Suppressor macrophage treated with lipopolysaccharide for 4 hours (primary cell): Measurements from ENCODE around the gene CAMTA1.

Experiments
- DNase-seq: peaks from one replicate; pipeline ENCODE4 v3.0.0-alpha.2; 2020

CAMTA1 gene

DNA sequence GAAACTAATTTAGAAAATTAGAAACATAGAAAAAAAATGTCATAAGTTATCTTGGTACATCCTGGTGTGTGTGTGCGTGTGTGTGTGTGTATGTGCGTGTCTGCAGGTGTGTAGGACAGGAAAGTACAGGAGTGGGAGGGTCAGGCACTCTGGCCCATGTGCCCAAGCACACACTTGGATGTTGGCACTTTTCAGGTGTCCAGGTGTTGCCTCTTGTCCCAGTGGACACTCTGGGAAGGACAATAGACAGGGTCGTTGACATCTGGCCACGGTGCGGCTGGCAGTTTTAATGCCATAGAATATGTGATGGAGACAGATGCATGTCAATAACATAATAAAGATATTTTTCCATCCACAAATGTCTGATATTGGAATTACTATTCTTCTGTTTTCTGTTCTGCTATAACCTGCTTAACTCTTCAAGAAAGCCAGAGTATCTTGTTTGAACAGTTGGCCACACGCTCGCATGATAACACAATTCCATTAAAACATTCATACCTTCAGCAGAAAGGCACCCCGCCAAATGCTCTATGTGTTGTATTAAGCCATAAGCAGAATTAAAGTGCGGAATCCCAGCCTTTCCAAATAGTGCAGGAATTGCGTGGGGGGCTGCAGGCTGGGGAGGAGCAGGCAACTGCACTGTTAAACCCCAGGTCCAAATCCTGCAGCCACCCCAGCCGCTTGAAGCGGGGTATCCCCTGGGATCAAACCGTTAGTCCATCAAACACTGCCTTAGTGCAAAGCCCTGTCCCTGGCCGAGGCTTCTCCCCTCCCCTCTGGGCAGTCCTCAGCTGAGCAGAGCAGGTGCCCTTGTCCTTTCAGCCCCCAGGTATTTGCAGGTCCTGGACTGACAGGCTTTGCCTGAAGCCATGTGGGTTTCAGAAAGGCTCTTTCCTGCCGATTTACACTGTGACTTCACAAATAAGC, 390.0 kb downstream of the CAMTA1 start:
- no peak for DNase-seq

DNA sequence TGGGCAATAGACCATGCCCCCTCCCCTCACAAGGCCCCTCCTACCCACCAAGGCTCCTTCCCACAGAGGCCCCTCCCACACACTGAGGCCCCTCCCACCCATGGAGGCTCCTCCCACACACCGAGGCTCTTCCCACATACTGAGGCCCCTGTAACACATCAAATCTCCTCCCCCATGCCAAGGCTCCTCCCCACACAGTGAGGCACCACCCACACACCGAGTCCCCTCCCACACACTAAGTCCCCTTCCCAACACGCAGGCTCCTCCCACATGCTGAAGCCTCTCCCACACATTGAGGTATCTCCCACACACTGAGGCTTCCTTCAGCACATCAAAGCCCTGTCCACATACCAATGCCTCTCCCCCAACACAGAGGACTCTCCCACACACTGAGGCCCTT, 391.8 kb downstream of the CAMTA1 start:
- DNase-seq = no peak

DNA sequence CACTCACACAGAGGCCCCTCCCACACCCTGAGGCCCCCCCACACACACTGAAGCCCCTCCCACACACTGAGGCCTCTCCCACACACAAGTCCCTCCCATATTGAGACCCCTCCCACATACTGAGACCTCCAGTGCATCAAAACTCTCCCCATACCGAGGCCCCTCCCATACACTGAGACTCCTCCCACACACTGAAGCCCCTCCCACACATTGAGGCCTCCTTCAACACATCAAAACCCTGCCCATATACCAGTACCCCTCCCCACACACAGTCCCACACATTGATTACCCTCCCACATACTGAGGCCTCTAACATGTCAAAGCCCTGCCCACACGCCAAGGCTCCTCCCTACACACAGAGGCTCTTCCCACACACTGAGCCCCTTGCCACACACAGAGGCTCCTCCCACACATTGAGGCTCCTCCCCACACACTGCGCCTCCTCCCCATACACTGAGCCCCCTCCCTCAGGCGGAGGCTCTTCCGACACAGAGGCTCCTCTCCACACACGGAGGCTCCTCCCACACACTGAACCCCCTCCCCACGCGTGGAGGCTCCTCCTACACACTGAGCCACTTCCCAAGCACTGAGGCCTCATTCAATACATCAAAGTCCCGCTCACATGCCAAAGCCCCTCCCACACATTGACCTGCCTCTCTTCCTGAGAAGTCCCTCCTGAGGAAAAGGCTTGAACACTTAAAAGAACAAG, 392.3 kb downstream of the CAMTA1 start:
- no peak for DNase-seq

DNA sequence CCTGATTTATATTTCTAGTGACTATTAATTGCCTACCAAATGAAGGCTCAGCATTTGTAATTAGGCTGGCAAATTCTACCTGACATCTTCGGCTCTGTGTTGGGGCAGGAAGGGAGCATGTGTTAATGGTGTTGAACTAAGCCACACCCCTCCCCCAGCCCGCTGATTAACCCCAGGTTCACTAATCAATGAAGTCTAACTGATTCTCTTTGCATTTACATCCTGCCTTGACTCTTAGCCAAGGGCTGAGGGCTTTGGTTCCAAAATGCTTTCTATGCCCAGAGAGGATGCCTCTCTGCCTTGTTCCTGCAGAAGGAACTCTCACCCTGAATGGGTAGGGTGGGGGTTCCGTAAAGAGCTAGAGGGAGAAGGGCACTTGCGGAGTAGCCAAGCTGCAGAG, 393.1 kb downstream of the CAMTA1 start:
- DNase-seq = no peak

DNA sequence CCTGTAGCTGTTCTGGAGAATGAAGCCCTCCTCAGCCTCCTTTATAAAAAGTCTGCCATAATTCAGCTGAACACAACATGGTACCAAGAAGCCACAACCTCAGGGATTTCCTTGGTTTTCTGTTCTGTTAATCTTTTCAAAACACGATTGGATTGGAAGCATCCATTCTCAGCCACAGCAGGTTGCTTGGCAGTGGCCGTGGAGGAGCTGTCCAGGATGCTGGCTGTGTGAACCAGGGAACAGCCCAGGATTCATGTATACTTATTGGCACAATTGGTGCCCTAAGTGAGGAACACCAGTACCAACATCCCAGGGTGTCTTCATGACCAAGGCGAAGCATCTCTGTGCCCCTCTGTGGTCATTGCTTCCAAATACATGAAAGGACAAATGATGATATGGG, 393.5 kb downstream of the CAMTA1 start:
- no peak for DNase-seq

DNA sequence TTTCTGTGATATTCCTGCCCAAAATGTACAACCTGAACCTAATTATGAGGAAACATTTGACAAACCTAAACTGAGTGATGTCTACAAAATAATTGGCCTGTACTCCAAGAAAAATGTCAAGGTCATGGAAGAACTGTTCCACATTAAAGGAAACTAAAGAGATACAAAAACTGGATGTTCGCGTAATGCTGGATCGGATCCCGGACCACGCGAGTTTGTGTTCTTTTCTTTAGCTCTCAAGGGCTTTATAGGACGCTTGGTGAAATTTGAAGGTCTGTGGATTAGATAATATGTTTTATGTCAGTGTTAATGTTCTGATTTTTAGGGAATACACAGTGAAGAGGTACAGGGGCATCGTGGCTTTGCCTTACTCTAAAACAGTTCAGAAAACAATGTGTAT, 400.5 kb downstream of the CAMTA1 start:
- DNase-seq = no peak

DNA sequence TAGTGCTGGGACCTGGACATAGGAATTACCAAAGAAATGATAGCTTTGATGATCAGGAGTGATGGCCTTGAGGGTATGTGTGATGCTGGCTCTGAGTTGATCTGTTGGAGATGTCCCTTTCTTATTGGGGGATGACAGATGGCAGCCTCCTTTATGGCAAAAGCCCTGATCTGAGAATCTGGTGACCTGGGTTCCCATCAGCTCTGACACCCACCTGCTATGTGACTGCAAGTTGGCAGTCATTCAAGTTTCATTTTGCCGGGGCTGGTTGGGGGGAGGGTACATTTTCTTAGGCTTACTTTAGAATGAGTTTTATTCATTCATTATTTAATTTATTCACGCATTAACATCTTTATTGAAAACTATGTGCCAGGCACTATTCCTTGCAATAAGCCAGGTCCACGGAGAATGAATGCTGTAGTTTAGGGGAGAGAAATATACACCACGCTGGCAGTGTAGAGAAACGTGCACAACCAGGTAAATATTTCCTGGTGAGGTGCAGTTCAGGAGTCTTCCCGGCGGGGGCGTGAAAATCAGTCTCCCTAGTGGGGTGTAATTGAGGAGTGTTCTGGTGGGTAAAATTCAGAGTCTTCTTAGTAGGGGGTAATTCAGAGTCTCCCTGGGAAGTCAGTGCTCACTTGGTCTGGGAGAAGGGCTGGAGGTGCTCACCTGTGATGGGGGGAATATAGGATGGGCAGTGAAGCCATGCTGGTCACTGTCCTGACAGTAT, 401.3 kb downstream of the CAMTA1 start:
- no peak for DNase-seq

DNA sequence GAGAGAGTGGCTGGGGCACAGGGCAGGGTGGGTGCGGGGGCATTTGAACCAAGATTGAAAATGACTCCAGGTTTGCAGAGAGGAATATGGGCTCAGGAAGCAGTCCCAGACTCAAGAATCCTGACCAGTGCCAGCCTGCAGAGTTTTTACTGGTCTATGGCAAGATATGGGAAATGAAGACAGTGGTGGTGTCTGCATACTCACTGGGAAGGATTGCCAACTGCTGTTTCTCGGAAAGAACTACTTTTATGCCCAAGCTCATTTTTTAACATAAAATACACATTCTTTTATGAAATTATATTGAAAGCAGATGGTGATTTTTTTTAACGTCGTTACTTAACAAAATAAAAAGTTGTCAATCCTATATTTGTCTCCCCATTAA, 401.8 kb downstream of the CAMTA1 start:
- no peak for DNase-seq

DNA sequence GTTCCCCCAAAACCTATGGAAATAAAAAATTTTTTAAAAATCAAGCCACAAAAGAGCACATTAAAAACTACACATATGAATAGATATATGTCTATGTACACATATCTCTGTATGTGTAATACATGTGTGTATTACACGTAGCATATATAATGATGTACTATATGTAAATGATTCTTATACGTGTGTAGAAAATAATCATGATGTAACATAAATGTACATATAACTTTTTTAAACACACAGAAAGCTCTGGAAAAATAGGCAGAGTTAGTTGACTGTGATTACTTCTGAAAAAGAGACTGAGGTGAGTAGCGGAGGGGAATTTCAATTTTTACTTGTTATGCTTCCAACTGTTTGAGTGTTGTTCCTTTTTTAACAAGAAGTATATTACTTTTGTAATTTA, 405.0 kb downstream of the CAMTA1 start:
- DNase-seq = no peak

DNA sequence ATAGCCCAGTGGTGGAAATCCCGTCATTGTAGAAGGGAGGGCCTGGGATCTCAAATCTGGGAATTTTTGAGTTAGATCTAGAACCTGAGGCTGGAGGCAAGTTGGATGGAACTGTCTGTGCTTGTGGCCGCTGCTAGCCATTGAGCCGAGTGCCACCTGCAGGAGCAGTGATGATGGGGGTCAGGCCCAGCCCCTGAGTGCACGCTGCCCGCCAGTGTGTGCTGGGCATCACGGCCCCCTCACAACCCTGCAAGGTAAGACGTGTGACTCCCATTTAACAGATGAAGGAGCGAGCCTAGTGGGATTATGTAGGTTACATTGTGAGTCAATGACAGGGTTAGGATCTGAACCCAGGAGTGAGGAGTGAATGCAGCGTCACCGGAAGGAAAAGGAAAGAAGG, 407.2 kb downstream of the CAMTA1 start:
- no peak for DNase-seq

DNA sequence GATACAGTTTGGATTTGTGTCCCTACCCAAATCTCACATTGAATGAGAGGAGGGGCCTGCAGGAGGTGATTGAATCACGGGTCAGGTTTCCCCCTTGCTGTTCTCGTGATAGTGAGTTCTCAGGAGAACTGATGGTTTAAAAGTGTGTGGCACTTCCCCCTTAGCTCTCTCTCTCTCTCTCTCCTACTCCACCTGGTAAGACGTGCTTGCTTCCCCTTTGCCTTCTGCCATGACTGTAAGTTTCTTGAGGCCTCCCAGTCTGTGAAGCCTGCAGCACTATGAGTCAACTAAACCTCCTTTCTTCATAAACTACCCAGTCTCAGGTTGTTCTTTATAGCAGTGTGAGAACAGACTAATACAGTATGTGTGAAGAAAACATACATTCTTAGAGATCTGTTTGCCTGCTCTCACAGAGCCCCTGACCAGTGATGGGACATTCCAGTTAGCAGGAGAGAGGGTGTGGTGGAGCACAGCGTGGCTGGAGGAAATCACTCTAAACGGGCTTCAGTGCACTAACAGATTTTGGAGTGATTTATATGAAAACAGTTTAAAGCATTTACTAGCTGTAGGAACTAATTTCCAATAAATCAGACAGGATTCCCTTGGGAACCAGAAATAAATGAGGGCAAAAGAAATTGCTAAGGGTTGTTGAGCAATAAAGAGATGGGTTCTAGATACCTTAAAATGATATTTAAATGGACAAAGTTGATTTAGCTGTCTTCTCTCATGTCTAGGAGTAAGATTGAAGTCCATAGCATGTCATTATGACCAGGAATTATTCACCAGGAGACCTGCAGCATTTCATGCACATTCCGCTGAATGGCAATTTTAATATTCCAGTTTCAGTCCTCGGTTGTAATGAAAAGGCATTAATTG, 411.0 kb downstream of the CAMTA1 start:
- no peak for DNase-seq

DNA sequence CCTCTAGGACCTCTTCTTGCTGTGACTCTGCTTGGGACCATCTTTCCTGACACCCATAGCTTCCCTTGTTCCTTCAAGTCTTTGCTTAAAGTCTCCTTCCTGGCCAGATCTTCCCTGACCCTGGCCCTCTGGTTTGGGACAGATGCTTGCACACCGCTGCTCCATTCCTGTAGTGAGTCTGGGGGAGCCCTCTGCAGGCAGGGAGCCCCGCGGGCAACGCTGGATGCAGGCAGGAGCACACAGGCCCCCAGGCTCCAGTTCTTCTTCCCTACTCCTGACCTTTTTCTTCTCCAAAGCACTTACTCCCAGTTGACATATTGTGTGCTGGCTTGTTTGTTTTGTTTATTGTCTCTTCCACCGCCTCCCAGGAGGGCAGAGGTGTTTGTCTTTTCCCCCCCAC, 413.4 kb downstream of the CAMTA1 start:
- no peak for DNase-seq

DNA sequence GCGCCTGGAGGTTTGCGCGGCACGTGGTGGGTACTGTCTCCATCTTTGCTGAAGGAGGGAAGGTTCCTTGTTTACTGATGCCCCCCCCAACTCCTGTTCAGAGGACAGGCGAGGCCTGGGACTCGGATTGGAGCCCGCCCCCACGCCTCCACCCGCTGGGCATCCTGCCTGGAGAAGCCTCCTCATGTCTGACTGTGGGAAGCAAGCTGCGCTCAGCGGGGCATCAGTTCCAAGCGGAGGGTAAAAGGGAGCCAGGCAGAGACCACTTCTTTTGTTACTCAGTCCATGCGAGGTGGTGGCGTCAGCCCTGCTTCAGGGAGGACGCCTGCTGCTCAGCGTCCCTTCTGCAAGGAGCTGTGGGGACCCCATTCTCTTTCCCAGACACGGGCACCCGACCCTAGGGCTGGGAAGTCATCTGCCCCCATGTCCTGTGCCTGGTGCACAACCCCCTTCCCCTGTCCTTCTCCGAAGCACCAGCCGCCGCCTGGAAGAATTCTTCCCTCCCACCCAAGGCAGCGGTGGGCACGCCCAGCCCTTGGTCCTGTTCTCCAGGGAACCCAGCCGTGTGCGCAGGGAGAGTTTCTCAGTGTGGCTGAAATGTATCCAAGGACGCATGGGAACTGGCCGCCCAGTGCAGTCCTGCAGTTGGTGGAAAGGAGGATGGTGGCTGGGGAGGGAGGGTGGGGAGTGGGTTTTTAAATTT, 414.0 kb downstream of the CAMTA1 start:
- no peak for DNase-seq

DNA sequence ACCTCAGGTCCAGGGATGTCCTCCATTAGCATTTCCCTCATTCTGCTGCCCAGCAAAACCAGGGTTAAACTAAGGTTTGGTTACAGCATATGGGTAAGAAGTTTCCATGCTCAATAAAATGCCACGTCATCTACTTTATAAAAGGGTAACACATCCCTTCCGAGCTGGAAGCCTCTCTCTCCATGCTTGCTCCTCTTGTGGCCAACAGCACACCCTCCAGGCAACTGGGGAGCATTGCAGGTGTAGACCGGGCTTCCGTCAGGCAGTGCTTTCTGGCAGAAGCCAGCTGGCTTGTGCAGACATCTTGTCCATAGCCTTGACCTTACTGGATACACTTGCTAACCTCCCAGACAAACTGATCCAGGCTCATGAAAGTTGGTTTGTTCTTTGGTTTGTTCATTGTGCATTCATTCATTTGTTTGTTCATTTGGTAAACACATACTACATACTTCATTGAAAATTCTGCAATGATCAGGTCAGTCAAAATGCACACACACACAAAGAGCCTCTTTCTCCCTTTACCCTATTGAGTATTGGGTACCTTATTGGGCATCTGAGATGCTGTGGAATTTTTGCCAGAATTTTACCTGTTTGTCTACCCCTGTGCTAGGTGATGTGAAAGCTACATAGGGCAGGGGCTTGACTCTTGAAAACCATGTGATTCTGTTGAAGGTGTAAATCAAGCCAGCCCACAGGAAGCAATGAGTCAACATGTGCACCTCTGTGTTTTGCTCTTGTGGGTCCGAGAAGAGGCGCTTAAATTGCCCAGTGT, 422.8 kb downstream of the CAMTA1 start:
- DNase-seq = peak; percentile 46

DNA sequence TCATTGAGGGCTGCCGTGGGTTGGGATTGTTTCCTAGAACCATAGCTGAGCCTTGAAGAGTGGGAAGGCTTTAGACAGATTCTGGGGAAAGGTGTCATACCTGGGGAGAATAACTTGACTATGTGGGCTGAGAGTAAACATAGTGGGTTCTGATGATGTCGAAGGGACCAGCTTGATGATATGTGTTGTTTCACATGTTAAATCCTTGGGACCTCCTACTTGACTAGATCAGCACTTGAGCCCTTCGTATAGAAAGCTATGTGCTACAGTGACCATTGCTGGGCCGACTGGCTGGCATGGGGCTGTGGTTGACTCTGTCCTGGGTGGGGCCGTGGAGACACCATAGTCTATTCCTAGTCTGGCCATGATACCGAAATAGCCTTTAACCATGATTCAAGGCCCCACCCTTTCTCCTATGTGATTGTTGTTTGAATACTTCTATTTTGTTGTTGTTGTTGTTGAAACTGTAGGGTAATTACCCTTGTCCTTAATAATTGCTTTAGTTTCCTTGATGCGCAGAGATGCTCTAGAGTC, 423.5 kb downstream of the CAMTA1 start:
- DNase-seq = no peak

DNA sequence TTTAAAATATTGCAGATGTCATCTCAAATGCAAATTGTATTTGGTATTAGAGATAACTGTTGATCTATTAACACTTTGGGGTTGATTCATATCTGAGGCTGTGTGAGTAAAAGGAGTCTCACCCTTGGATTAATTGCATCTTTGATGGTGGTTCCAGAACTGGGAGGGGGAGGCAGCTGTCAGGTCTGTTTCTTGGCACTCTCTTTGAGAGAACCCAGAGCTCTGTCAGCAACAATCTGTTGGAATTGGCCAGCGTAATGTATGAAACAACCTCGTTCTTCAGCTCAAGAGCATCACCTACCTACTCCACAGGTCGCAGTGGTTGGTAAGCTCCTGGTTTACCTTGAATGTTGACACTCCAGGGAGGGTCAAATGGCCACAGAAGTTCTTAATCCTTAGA, 424.1 kb downstream of the CAMTA1 start:
- DNase-seq = no peak

DNA sequence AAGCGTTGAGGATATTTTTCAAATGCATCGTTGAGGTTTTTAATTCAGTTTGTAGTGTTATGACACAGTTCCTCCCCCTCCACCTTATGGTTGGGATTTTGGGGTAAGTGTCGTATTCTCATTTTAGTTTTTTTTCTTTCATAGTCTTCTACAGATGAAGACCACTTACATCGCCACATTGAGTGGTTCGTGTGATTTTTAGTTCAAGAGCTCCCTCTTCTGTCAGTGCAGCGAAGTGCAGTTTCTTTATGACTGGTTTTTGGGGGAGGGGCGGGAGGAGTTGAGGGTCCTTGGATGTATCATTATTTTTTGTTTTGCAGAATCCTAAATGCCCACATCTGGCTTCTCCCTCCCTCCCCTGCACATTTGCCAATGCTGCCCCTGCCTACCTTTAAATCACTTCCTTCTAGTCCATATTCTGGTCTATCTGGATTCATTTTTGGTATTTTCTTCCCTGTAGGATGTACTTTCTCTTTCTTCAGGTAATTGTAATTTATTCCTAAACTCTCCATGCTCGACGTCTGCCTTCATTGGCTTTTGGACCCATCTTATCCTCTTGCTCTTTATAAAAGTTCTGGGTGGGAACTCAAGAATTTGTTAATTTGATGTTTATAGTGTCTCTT, 433.1 kb downstream of the CAMTA1 start:
- peak; percentile 41 for DNase-seq

DNA sequence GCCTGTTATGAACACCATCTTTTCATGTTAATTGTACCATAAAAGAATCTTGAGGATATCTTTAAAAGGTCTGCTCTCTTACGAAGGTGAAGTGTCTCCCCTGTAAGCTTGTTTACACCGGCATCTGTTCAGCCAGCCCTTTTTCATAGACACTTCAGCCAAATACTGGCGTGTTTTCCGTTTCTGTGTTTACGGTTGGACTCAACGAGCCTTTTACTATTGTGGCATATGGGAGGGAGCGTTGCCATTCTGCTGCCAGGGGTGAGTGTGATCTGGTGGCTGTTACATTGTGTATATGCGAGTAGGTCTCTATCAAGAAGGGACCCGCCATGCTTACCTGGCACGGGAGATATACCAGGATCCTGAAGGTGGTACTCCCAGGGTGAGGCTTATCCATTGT, 433.8 kb downstream of the CAMTA1 start:
- DNase-seq = no peak

DNA sequence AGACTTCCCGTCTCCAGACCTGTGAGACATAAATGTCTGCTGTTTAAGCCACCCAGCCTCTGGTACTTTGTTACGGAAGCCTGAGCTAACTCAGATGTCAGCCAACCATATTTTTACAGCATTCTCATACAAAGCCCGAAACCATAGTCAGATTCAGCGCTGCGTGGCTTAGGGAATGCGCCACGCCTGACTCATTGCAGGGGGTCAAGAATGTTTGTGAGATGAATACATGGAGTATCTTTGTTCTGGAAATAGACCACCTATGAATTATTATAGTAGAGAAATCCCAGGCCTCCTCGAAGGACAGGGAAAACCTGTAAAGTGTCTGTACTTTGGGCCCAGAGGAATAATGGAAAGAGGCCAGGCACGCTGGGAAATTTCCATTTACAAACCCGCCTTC, 434.8 kb downstream of the CAMTA1 start:
- DNase-seq = no peak

DNA sequence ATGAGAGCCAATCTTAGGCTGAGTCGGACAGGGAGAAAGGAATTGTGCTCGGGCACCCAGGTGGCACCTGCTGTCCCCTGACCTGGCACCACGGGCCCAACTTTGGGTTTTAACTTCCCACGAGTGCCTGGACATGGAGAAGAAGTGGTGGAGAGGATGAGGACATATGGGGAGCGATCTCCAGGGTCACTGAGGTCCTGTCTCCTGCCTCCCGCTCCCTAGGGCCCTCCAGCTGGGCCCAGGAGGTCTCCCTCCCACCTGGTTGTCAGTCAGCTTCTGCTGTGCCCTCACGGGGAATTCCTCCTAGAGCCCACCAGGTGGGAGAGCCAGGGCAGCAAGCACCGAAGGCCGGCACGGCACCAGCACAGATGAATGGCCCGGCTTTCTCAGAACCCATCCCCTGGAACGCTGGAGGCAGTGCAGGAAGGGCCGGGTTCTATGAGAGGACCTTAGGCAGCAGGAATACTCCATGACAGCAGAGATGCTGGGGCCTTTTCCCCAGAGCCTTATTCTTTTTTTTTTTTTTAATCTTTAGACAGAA, 435.5 kb downstream of the CAMTA1 start:
- no peak for DNase-seq
